ENCODE measurements around the gene CYP27A1.

The CYP27A1 gene

DNA sequence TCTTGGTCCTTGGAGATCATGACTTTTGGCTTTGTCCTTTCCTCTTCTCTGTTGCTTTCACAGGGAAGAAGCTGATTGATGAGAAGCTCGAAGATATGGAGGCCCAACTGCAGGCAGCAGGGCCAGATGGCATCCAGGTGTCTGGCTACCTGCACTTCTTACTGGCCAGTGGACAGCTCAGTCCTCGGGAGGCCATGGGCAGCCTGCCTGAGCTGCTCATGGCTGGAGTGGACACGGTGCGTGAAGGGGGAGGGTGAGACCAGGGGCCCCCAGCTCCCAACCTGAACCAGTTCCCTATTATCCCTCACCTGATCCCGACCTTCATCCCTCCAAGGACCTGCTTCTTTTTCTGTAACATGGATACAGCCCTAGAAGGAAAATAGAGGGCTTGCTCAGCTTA is 30.9 kb downstream of the CYP27A1 start:
- DNase-seq: no peak

GRCh38 chr2:218813771-218814460 is 32.0 kb downstream of the CYP27A1 start:
- no peak for DNase-seq

GRCh38 chr2:218814540-218815243 is 32.7 kb downstream of the CYP27A1 start:
- DNase-seq: no peak

- no peak for DNase-seq
Observed at GRCh38 chr2:218815244-218815637, 33.3 kb downstream of the CYP27A1 start.

- no peak for DNase-seq
Observed at GRCh38 chr2:218815649-218816048, 33.7 kb downstream of the CYP27A1 start.

DNA sequence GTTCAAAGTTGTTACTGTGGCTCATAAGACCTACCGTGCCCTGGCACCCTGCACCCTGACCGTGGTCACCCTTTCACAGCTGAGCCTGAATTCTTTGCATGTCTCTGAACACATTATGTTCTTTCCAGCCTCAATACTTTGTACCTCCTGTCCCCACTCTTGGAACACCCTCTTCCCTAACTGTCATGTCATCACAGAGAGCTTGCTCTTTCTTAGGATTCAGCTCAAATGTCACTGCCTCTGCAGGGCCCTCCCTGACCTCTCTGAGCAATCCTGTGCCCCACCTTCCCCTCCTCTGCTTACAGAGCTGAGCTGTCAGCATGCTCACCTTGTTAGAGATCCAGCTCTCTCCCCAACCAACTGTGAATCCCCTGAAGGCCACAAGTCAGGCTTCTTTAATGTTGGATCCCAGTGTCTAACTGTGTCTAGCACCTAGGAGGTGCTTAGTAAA is 34.6 kb downstream of the CYP27A1 start:
- DNase-seq: no peak

DNA sequence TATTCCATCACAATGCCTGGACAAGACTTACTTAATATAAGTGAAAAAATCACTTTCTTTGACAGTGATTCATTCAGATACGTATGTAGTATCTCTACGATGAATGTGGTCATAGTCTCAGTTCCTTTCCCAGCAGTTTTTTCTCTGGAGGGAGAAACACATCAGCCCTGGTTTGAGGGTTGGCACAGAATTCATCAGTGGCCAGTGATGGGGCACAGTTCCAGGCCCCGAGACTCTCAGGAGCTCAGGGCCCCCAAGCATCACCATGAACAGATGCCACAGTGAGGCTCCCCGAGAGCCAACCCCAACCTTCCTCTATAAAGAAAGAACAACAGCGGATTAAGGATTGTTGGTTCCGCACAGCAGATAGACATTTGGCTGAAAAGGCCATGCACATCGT is 37.1 kb downstream of the CYP27A1 start:
- no peak for DNase-seq

DNA sequence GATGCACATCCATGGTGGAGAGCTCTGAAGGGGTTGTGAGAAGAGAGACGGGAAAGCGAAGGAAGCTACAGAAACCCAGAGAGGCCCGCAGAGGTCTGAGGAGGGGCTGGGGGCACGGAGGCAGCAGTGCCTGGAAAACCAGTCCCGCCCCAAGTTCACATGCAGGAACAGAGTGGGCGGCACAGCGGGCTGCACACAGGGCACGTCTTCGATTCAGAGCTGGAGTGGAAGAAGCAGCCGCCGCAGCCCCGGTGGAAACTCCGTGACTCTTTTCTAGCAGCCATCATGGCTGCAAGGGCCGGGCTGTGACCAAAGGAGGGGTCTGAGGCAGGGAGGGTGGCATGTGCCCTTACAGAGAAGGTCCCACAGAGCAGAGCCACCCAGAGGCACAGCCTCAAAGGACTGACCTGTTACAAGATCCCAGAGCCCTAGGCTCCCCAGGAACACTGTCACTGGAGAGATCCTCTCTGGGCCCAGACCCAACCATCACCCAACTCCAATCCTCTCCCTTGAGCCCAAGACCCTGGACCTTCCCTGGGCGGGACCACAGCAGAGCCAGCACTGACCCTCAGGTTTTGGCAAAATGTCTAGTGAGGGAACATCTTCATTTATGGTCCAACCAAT is 38.9 kb downstream of the CYP27A1 start:
- no peak for DNase-seq

DNA sequence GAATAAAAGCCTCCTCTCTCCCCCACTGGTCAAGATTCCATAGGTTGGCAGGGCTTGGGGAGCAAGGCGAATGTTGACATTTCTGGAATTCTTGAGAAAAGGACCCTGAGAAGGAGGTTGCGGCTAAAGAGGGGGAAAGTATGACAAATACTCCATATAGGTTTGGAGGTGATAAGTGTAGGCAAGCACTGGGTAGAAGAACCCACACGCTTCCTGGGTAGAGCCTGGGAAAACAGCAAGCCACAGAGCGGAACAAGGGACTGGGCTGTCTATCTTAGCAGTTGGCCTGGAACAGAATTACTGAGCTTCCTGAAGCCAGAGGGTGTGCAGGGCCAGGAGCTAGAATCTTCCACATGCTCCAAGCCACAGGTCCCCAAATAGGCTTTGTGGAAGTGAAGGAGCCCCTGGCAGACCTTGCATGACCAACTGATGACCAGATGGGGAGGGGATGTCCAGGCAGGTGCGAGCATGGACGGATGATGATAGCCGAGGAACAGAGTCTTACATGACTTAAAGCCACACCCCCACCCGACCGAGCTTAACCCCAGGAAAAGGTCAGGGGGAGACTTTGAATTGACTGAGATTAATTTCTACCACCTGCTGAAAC is 39.8 kb downstream of the CYP27A1 start:
- no peak for DNase-seq

DNA sequence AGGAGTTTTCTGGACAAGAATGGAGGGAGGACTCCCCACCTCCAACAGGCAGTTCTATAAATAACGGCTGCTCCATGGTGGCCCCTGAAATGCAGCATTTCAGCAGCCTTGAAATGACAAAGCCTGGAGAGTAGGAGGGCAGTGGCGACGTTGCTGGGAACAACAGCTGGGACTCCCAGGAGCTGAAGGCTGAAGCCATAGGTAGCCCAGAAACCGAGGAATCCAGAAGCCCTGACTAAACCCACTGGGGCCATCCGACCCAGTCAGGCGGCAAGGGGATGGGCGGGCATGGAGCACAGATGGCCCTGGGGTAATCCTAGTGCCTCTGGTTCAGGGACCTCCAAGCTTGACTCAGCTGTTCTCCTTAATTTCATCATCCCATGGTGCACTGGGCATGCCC is 40.7 kb downstream of the CYP27A1 start:
- no peak for DNase-seq

GRCh38 chr2:218823196-218823855 is 41.4 kb downstream of the CYP27A1 start:
- no peak for DNase-seq

DNA sequence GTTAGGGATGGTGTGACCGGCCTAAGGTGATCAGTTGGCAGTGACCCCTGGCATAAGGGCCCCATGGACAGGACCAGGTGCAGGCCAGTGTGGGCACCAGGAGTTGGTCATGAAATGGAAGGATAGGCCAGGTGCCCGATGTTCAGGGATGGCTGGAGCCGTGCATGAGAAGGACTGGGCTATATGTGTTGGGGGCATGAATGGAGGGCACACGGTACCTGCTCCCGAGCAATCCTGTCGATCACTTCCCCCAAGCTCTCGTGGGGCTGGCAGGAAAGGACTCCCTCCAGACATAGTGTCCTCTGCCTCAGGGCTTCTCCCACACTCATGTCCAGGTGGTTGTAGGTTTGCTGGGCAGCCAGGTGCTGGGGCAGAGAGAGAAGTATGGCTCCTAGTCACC is 42.1 kb downstream of the CYP27A1 start:
- DNase-seq: no peak

DNA sequence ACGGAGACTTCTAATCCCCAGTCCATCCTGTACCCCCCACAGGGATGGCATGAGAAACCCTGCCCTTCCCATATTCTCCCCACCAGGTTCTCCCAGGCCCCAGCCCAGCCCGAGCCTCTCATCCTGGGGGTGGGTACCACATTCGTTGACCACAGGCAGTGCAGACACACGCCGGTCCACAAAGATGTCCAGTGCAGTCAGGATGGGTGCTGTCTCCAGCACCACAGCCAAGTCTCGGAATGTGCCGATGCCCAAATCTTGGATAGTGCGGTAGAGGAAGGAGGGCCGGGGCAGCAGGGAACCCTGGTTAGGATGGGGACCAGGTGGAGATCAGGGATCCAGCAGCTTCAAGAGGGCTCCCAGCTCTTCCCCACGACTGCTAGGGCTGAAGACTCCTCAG is 44.8 kb downstream of the CYP27A1 start:
- no peak for DNase-seq

- DNase-seq: no peak
Observed at GRCh38 chr2:218827701-218828476, 45.9 kb downstream of the CYP27A1 start.

GRCh38 chr2:218828477-218828778 is 46.5 kb downstream of the CYP27A1 start:
- DNase-seq: no peak

GRCh38 chr2:218829868-218830451 is 48.0 kb downstream of the CYP27A1 start:
- no peak for DNase-seq

DNA sequence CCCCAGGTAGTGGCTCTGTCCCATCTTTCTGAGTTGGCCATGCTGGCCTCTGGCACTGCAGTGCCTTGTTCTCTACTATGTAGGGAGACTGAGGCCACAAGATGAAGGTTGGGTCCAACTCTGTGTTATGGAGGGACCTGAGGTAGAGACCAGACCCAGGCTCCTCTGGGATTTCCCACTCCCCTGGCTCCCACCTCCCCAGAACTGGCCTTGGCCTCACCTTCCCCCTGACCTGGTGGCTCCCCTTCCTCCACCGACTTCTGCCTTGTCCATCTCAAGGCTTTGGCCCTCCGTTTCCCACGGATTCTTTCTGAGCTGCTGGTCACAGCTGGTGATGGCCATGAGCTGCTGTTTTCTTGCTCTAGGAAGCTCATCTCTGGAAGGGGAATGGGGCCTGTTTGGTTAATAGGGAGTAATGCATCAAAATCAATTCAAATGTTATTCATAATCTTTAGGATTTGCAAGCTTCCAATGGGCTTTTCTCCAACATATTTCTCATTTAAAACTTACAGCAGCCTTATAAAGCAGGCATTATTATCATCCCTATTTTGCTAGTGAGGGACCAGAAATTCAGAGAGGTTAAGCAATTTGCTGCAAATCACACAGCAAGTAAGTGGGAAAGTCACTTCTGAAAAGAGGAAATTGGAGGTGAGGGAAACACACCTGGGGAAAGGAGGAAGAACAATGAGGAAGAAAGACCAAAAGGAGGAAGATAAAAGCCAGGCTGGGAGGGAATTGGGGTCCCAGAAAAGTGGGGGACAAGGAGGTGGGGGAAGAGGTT is 48.8 kb downstream of the CYP27A1 start:
- DNase-seq: no peak

DNA sequence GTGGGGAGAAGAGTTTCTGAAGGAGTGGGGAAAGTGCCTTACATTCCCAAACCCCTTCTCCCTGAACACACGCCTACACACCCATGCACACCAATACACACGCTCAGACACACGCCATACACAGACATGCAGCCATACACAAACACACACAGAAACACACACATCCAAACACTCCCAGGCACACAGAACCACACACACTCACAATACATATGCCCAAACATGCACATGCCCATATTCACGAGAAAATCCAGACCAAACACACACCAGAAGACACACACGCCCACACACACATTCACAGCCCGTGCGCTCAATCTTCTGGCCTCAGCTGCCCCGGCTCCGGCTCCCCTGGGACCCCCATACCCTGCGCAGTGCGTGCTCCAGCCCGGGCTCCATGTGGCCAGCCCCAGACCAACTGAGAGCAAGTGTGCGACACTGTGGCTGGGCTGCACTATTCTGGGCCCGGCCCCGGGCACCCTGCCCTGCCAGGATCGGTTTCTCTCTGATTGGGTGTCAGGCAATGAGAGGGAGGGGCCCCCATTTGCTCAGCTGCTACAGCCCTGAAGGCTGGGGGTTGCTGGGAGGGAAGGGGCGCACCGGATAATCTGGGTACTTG is 49.5 kb downstream of the CYP27A1 start, which contains the start of gene PRKAG3:
Gene PRKAG3 (minus strand): TSS at position 426 of the 613 bp plus-strand sequence.
- no peak for DNase-seq

- no peak for DNase-seq
Observed at GRCh38 chr2:218832081-218832480, 50.1 kb downstream of the CYP27A1 start.

DNA sequence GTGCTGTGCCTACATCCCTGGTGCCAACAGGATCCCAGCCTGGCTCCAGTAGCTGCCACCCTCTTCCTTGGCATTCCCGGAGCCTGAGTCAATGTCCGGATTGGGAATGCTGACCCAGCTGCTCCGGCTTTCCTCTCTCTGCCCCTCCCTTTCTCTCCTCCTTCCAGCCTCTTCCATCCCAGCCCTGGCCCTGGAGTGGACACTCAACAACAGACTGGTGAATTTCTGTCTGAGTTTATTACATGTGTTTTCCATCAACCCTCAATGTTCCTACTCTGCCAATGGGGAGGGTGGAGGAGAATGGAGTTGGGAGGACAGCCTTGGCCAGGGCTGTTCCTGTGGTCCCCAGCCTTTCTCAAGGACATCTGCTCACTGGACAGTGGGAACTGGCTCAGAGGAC is 50.6 kb downstream of the CYP27A1 start:
- no peak for DNase-seq
